ENCODE data around the gene HMOX2.

The HMOX2 gene

GRCh38 chr16:4465977-4466779, 10.0 kb upstream of the HMOX2 start:
- no peak for DNase-seq (ENCODE audit: low spot score)

- no peak for DNase-seq (ENCODE audit: low spot score)
Observed at GRCh38 chr16:4467916-4468315, 8.3 kb upstream of the HMOX2 start.

- DNase-seq (ENCODE audit: low spot score), result no peak
Observed at GRCh38 chr16:4468972-4469371, 7.2 kb upstream of the HMOX2 start.

GRCh38 chr16:4471869-4472268, 4.3 kb upstream of the HMOX2 start:
- DNase-seq (ENCODE audit: low spot score), result no peak

GRCh38 chr16:4472880-4473279, 3.3 kb upstream of the HMOX2 start:
- DNase-seq (ENCODE audit: low spot score), result no peak

- peak; percentile 79 for DNase-seq (ENCODE audit: low spot score)
Observed at GRCh38 chr16:4474192-4474961, 1.8 kb upstream of the HMOX2 start, which contains the start of gene NMRAL1. Gene NMRAL1, minus strand, starts transcription at chr16:4474625. Its CDS starts 493 bp downstream, at chr16:4474132.

GRCh38 chr16:4477966-4478365, 1.8 kb downstream of the HMOX2 start:
- peak; percentile 31 for DNase-seq (ENCODE audit: low spot score)

GRCh38 chr16:4481526-4481925, 5.3 kb downstream of the HMOX2 start:
- DNase-seq (ENCODE audit: low spot score), result no peak

GRCh38 chr16:4481963-4482362, 5.8 kb downstream of the HMOX2 start:
- DNase-seq (ENCODE audit: low spot score), result no peak

GRCh38 chr16:4486126-4486893, 10.1 kb downstream of the HMOX2 start:
- no peak for DNase-seq (ENCODE audit: low spot score)

GRCh38 chr16:4487955-4488498, 11.8 kb downstream of the HMOX2 start:
- DNase-seq (ENCODE audit: low spot score), result peak; percentile 55

GRCh38 chr16:4488499-4488967, 12.3 kb downstream of the HMOX2 start:
- DNase-seq (ENCODE audit: low spot score), result no peak

GRCh38 chr16:4489030-4489429, 12.8 kb downstream of the HMOX2 start:
- DNase-seq (ENCODE audit: low spot score), result peak; percentile 67

GRCh38 chr16:4491898-4492297, 15.7 kb downstream of the HMOX2 start:
- no peak for DNase-seq (ENCODE audit: low spot score)

GRCh38 chr16:4494746-4495490, 18.7 kb downstream of the HMOX2 start:
- DNase-seq (ENCODE audit: low spot score), result peak; percentile 60

GRCh38 chr16:4495766-4496165, 19.6 kb downstream of the HMOX2 start:
- no peak for DNase-seq (ENCODE audit: low spot score)

GRCh38 chr16:4496305-4496704, 20.1 kb downstream of the HMOX2 start:
- DNase-seq (ENCODE audit: low spot score), result peak; percentile 48

- DNase-seq (ENCODE audit: low spot score), result no peak
Observed at GRCh38 chr16:4498546-4499195, 22.5 kb downstream of the HMOX2 start.

GRCh38 chr16:4499196-4499555, 23.0 kb downstream of the HMOX2 start:
- no peak for DNase-seq (ENCODE audit: low spot score)

GRCh38 chr16:4500272-4500671, 24.1 kb downstream of the HMOX2 start:
- DNase-seq (ENCODE audit: low spot score), result peak; percentile 95

GRCh38 chr16:4501071-4501478, 24.9 kb downstream of the HMOX2 start:
- peak; percentile 40 for DNase-seq (ENCODE audit: low spot score)

Measured in AG08395 (cell line).